ENCODE measurements around the gene RNF144B.

Gene RNF144B

DNA sequence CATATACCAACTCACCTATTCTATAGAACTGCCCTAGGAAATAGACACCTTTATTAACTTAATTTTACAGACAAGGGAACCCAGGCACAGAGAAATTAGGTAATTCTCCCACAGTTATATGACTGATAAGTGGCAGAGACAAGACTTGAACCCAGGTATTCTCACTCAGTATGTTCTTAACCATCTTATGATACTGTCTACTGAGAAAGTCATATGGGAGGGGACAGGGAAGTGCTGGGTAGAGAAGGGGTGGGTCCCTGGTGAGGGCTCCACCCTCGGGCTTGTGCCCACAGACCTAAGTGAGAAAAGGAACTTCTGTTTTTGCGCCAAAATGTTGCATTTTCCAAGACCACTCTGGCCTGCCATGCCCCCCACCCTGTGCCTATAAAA, 123.5 kb downstream of the RNF144B start:
- no peak for DNase-seq (ENCODE audit: low read depth)
- no peak overlapping the region for H3K4me3 ChIP-seq (ENCODE audit: low read depth, low read length)
- TF ChIP-seq CTCF (IDR thresholded peaks at IDR 0.05; ENCODE audit: control insufficient read depth, extremely low read depth, insufficient read depth), result no peak

GRCh38 chr6:18511211-18511610, 124.1 kb downstream of the RNF144B start:
- no peak overlapping the region for H3K4me3 ChIP-seq (ENCODE audit: low read depth, low read length)
- no peak for DNase-seq (ENCODE audit: low read depth)
- no peak for TF ChIP-seq CTCF (IDR thresholded peaks at IDR 0.05; ENCODE audit: control insufficient read depth, extremely low read depth, insufficient read depth)

DNA sequence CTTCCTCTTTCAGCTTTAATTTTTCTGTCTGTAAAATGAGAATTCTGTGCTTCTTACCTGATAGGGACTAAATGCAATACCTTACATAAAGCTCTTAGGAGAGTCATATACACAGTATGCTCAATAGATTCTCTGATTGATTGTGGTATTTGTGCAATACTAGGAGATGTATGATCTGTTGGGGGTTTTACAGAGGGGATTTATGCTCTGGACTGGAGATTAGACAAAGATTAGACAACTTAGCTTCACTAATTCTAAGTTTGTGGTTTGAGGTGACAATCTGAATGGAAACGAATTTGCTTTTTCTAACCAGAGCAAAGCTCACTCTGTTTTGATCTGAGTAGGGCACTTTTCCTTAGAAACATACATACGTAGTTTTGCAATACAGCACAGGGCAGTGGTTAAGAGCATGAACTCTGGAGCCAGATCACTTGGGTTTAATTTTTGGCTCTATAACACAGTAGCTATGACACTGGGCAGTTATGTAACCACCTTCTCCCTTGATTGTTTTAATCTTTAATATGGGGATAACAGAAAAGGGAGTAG, 126.2 kb downstream of the RNF144B start:
- no peak for DNase-seq (ENCODE audit: low read depth)
- no peak overlapping the region for H3K4me3 ChIP-seq (ENCODE audit: low read depth, low read length)
- TF ChIP-seq CTCF (IDR thresholded peaks at IDR 0.05; ENCODE audit: control insufficient read depth, extremely low read depth, insufficient read depth), result no peak

GRCh38 chr6:18514180-18514579, 127.0 kb downstream of the RNF144B start:
- no peak for DNase-seq (ENCODE audit: low read depth)
- no peak for TF ChIP-seq CTCF (IDR thresholded peaks at IDR 0.05; ENCODE audit: control insufficient read depth, extremely low read depth, insufficient read depth)
- H3K4me3 ChIP-seq (ENCODE audit: low read depth, low read length), result no peak overlapping the region

DNA sequence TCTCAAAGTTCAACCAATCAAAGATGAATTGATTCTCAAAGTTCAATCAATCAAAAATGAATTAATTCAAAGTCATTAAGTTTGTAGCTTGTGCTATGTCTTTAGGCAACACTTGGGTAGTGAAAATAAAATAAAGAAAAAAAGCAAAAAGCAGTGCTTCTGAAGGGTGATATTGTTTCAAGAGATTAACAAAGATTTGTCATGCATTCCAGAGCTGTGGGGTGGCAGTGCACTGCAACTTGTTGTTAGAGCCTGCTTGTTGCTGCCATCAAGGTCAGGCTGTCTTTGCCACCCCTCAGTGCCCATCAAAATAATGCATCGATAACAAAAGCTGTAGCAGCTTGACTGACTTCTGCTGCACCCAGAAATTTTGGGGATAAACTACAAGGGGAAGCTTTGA, 128.6 kb downstream of the RNF144B start:
- DNase-seq (ENCODE audit: low read depth), result no peak
- H3K4me3 ChIP-seq (ENCODE audit: low read depth, low read length), result no peak overlapping the region
- TF ChIP-seq CTCF (IDR thresholded peaks at IDR 0.05; ENCODE audit: control insufficient read depth, extremely low read depth, insufficient read depth), result no peak
